PC-3 (cell line): Measurements from ENCODE around the gene ADCY5. TPM values are rescaled to one million over a fixed set of nuclear protein-coding genes. Genes with fewer than 3 reads are reported as not detected.

Experiments
- ATAC-seq: fragments of 200-7000 bp; cut with Tn5 transposase; 2 replicates; pipeline ENCODE4 v1.9.1; 2020; ENCODE audit warnings: mild to moderate bottlenecking, moderate library complexity
- Bru-seq: library from RNA; stranded (reverse); fragments of 400-500 nt; gene quantifications from one replicate; lab custom pipeline; 2021; lab: Mats Ljungman, UMichigan
- BruChase-seq, 2 experiments: library from RNA; stranded (reverse); fragments of 400-500 nt; gene quantifications; one replicate each; lab custom pipeline; 2021; lab: Mats Ljungman, UMichigan
- BruUV-seq: library from RNA; stranded (reverse); fragments of 400-500 nt; replicated peaks from 2 replicates; lab custom pipeline; 2021; lab: Mats Ljungman, UMichigan
- CTCF ChIA-PET: fragments of 300-600 bp; sonication (Branson Sonifier 250); formaldehyde crosslinking; loops from one replicate; lab custom pipeline; 2022; ENCODE audit warnings: antibody characterized with exemption; lab: Charles Lee
- POLR2A ChIA-PET: fragments of 300-600 bp; sonication (Branson Sonifier 250); formaldehyde crosslinking; loops from one replicate; lab custom pipeline; 2022; ENCODE audit warnings: antibody characterized with exemption; ENCODE audit not compliant: unreplicated experiment; lab: Charles Lee
- DNase-seq: peaks from one replicate; pipeline ENCODE4 v3.0.0-alpha.2; 2015
- H2AFZ ChIP-seq: fragments of 300-600 bp; sonication (generic); 2 replicates; pipeline ENCODE4 v1.6.0; 2016; ENCODE audit warnings: antibody characterized with exemption, low read length
- H3F3A ChIP-seq: fragments of 300-600 bp; sonication (generic); one replicate; pipeline ENCODE4 v1.6.0; 2017; ENCODE audit warnings: antibody characterized with exemption, low read length, control low read depth, mild to moderate bottlenecking; ENCODE audit not compliant: unreplicated experiment
- H3K27ac ChIP-seq: fragments of 300-600 bp; sonication (generic); 2 replicates; pipeline ENCODE4 v1.5.1; 2016; ENCODE audit warnings: mild to moderate bottlenecking, low read length
- H3K27me3 ChIP-seq: fragments of 300-600 bp; sonication (generic); 2 replicates; pipeline ENCODE4 v1.6.1; 2016; ENCODE audit warnings: low read length, mixed read lengths
- H3K36me3 ChIP-seq: fragments of 300-600 bp; sonication (generic); 2 replicates; pipeline ENCODE4 v1.6.1; 2016; ENCODE audit warnings: low read depth, mixed run types, low read length, mixed read lengths
- H3K4me1 ChIP-seq: fragments of 300-600 bp; sonication (generic); 2 replicates; pipeline ENCODE4 v1.5.1; 2016; ENCODE audit warnings: low read length; ENCODE audit not compliant: insufficient read depth
- H3K4me2 ChIP-seq: fragments of 300-600 bp; sonication (generic); 2 replicates; pipeline ENCODE4 v1.6.0; 2016; ENCODE audit warnings: low read length
- H3K4me3 ChIP-seq: fragments of 300-600 bp; sonication (generic); 2 replicates; pipeline ENCODE4 v1.5.1; 2016; ENCODE audit warnings: mild to moderate bottlenecking, low read length, mixed read lengths
- H3K79me2 ChIP-seq: fragments of 300-600 bp; sonication (generic); 2 replicates; pipeline ENCODE4 v1.6.1; 2017; ENCODE audit warnings: low read length, mixed read lengths
- H3K9ac ChIP-seq: fragments of 300-600 bp; sonication (generic); 2 replicates; pipeline ENCODE4 v1.6.0; 2016; ENCODE audit warnings: mild to moderate bottlenecking, low read length
- H3K9me2 ChIP-seq: fragments of 300-600 bp; sonication (generic); replicated peaks from 2 replicates; pipeline ENCODE4 v1.6.1; 2016; ENCODE audit warnings: mixed run types, low read length, mixed read lengths
- H3K9me3 ChIP-seq: fragments of 300-600 bp; sonication (generic); 2 replicates; pipeline ENCODE4 v1.6.1; 2016; ENCODE audit warnings: low read length, mixed read lengths
- H4K20me1 ChIP-seq: fragments of 300-600 bp; sonication (generic); 2 replicates; pipeline ENCODE4 v1.6.1; 2016; ENCODE audit warnings: low read length, mixed read lengths
- CTCF ChIP-seq: fragments of 300-600 bp; sonication (generic); conservative IDR thresholded peaks from 2 replicates; pipeline ENCODE4 v1.5.1; 2017; ENCODE audit warnings: antibody characterized with exemption, low read depth, mild to moderate bottlenecking, low read length
- EZH2 ChIP-seq: fragments of 300-600 bp; sonication (generic); IDR thresholded peaks from one replicate; pipeline ENCODE4 v1.6.1; 2017; ENCODE audit warnings: antibody characterized with exemption, mild to moderate bottlenecking, low read length; ENCODE audit not compliant: unreplicated experiment
- EZH2phosphoT487 ChIP-seq: fragments of 300-600 bp; sonication (generic); IDR thresholded peaks from 2 replicates; pipeline ENCODE4 v1.6.1; 2018; ENCODE audit warnings: mild to moderate bottlenecking, antibody characterized with exemption, low read length, borderline replicate concordance
- intact Hi-C: fragments of 100-400 bp; cut with micrococcal nuclease; formaldehyde crosslinking; loops from 2 replicates; pipeline ENCODE4 v1.9.0; 2023
- long read RNA-seq: library from polyadenylated mRNA; unstranded; transcript quantifications from one replicate; pipeline ENCODE4 v2.0.0, GENCODE V29; 2021; ENCODE audit not compliant: unreplicated experiment
- total RNA-seq: library from RNA; depleted of rRNA; stranded (reverse); fragments of >200 nt; gene quantifications from 2 replicates; pipeline ENCODE4 v1.2.3, GENCODE V29; 2014; rRNA removed

ADCY5 gene
- total RNA-seq, result not detected in 2 replicates
- percentile 1 among the genes with signal in this experiment for Bru-seq, nascent RNA
- BruChase-seq, experiment 1, labeled RNA remaining after a 6-hour chase, result percentile 11 among the genes with signal in this experiment
- BruChase-seq, experiment 2, labeled RNA remaining after a 2-hour chase, result percentile 12 among the genes with signal in this experiment
- long read RNA-seq, result 0 reads

GRCh38 chr3:123448536-123449101, at the start of gene ADCY5:
Gene ADCY5, minus strand, starts transcription at chr3:123449090. Its CDS starts 545 bp downstream, at chr3:123448545.
- Histone ChIP-seq H3K27me3 (peaks cover 70% of the 10 kb centered on the region), H3K79me2 (no peaks in the 10 kb centered on the region), H3K4me1 (no peaks in the 10 kb centered on the region), H3K4me2 (peak within 1 kb of the TSS; percentile 77), H3K9ac (no peak within 1 kb of the TSS), H3F3A (no peaks in the 10 kb centered on the region), H3K9me3 (no peaks in the 10 kb centered on the region), H3K4me3 (peak within 1 kb of the TSS; percentile 59), H3K36me3 (no peaks in the 10 kb centered on the region), H2AFZ (peak within 1 kb of the TSS; percentile 64; the same call in 1 of the 2 replicates), H3K27ac (no peak within 1 kb of the TSS), H4K20me1 (no peaks in the 10 kb centered on the region), H3K9me2 (no peaks in the 10 kb centered on the region)
- ATAC-seq (no peak), DNase-seq (no peak)
- ChIA-PET POLR2A (no interaction called here), CTCF (interaction anchor here (0.5 kb wide), 1 partner anchor 189 kb away, joined by 3 read pairs; no protein-coding TSS in a partner anchor)
- intact Hi-C loops, result no loop called here
- BruUV-seq, result no TSS peak
- no peak for TF ChIP-seq CTCF

GRCh38 chr3:123493912-123494311, 45.0 kb upstream of the ADCY5 start:
- TSS peak; percentile 27 for BruUV-seq
- Histone ChIP-seq H3K4me3 (no peak overlapping the region), H3K4me1 (no peaks in the 10 kb centered on the region), H3K27ac (no peak overlapping the region), H3K9me3 (no peaks in the 10 kb centered on the region), H2AFZ (no peak overlapping the region), H3K9ac (no peak overlapping the region), H3K79me2 (no peaks in the 10 kb centered on the region), H3K27me3 (no peaks in the 10 kb centered on the region), H4K20me1 (no peaks in the 10 kb centered on the region), H3K9me2 (no peaks in the 10 kb centered on the region), H3K4me2 (no peak overlapping the region), H3F3A (no peaks in the 10 kb centered on the region), H3K36me3 (peaks cover 25% of the 10 kb centered on the region; the same call in 1 of the 2 replicates)
- intact Hi-C loops, result no loop called here
- ChIA-PET CTCF (no interaction called here), POLR2A (no interaction called here)
- ATAC-seq (no peak), DNase-seq (no peak)
- TF ChIP-seq EZH2, result no peak
- no peak for TF ChIP-seq CTCF
- TF ChIP-seq EZH2phosphoT487, result no peak

GRCh38 chr3:123491966-123492587, 43.2 kb upstream of the ADCY5 start:
- no peaks in the 10 kb centered on the region for H3K4me1 ChIP-seq
- no peaks in the 10 kb centered on the region for H3K9me3 ChIP-seq
- ChIA-PET POLR2A (no interaction called here), CTCF (no interaction called here)
- ATAC-seq (no peak), DNase-seq (no peak)
- H3F3A ChIP-seq, result no peaks in the 10 kb centered on the region
- no peak overlapping the region for H3K9ac ChIP-seq
- no TSS peak for BruUV-seq
- no peaks in the 10 kb centered on the region for H3K9me2 ChIP-seq
- no peak overlapping the region for H3K27ac ChIP-seq
- intact Hi-C loops, result no loop called here
- H3K36me3 ChIP-seq, result peaks cover 12% of the 10 kb centered on the region; the same call in 1 of the 2 replicates
- H3K4me2 ChIP-seq, result no peak overlapping the region
- no peak for TF ChIP-seq CTCF
- TF ChIP-seq EZH2, result no peak
- no peak for TF ChIP-seq EZH2phosphoT487
- no peak overlapping the region for H3K4me3 ChIP-seq
- no peaks in the 10 kb centered on the region for H4K20me1 ChIP-seq
- H3K79me2 ChIP-seq, result no peaks in the 10 kb centered on the region
- H3K27me3 ChIP-seq, result no peaks in the 10 kb centered on the region
- H2AFZ ChIP-seq, result no peak overlapping the region
